Lower leg skin (tissue), 3 donors: Measurements from ENCODE around the gene SMCO4.
"Not testable (repeated sequence)": the region's sequence is repeated elsewhere in the genome, so short reads cannot be mapped to it uniquely, and the experiment has no call there.

Source experiments
- POLR2A ChIP-seq, 2 donors: fragments of 450-650 bp; IDR thresholded peaks; one replicate each; pipeline ENCODE4 v1.6.1; 2016 to 2017; ENCODE audit warnings: antibody characterized with exemption in 2 of 2, mild to moderate bottlenecking in 1 of 2, moderate library complexity in 1 of 2
- TF ChIP-seq, protein P1 (sequence below), 3 donors: fragments of 450-650 bp; IDR thresholded peaks; one replicate each; pipeline ENCODE4 v1.5.1; 2016; ENCODE audit warnings: antibody characterized with exemption in 3 of 3, mild to moderate bottlenecking in 3 of 3, moderate library complexity in 2 of 3

DNA sequence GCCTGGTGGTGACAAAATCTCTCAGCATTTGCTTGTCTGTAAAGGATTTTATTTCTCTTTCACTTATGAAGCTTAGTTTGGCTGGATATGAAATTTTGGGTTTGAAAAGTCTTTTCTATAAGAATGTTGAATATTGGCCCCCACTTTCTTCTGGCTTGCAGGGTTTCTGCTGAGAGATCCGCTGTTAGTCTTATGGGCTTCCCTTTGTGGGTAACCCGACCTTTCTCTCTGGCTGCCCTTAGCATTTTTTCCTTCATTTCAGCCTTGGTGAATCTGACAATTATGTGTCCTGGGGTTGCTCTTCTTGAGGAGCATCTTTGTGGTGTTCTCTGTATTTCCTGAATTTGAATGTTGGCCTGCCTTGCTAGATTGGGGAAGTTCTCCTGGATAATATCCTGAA is 100.0 kb downstream of the SMCO4 start:
- not testable (repeated sequence) for TF ChIP-seq POLR2A (IDR thresholded peaks at IDR 0.05)
- TF ChIP-seq, protein P1, sequence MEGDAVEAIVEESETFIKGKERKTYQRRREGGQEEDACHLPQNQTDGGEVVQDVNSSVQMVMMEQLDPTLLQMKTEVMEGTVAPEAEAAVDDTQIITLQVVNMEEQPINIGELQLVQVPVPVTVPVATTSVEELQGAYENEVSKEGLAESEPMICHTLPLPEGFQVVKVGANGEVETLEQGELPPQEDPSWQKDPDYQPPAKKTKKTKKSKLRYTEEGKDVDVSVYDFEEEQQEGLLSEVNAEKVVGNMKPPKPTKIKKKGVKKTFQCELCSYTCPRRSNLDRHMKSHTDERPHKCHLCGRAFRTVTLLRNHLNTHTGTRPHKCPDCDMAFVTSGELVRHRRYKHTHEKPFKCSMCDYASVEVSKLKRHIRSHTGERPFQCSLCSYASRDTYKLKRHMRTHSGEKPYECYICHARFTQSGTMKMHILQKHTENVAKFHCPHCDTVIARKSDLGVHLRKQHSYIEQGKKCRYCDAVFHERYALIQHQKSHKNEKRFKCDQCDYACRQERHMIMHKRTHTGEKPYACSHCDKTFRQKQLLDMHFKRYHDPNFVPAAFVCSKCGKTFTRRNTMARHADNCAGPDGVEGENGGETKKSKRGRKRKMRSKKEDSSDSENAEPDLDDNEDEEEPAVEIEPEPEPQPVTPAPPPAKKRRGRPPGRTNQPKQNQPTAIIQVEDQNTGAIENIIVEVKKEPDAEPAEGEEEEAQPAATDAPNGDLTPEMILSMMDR (IDR thresholded peaks at IDR 0.05), result not testable (repeated sequence)
